ENCODE measurements around the gene METTL17. TPM values are rescaled to one million over a fixed set of nuclear protein-coding genes. Genes with fewer than 3 reads are reported as not detected.
"Not testable (repeated sequence)": the region's sequence is repeated elsewhere in the genome, so short reads cannot be mapped to it uniquely, and the experiment has no call there.

METTL17 gene
- total and polyA plus RNA-seq, 4 experiments from 2014 or later: 36.9 to 125 (median 80.6) TPM

DNA sequence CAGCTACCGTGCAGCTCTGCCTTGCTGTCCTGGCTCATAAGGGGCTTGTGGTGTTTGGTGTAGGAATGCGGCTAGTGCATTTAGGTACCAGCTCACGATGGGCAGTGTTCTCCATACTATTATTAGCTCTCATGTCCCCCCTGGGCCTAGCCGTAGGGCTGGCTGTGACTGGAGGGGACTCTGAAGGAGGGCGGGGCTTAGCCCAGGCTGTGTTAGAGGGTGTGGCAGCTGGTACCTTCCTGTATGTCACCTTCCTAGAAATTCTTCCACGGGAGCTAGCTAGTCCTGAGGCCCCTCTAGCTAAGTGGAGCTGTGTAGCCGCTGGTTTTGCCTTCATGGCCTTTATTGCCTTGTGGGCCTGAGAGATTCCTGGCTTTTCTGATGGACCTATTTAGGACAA, 11.4 kb downstream of the METTL17 start:
- ChIA-PET POLR2A (ENCODE audit: partially characterized antibody) (no interaction called here), CTCF (ENCODE audit: partially characterized antibody) (interaction anchor here (1.5 to 6.7 kb wide), 2 partner anchors 9 to 13 kb away, joined by 8 to 57 read pairs; no protein-coding TSS in a partner anchor)
- intact Hi-C loops (cut with micrococcal nuclease): no loop called here
- no peaks in the 10 kb centered on the region for H3K27me3 ChIP-seq (ENCODE audit: insufficient read depth, low read length)
- H3K36me3 ChIP-seq (ENCODE audit: insufficient read depth, low read length): peaks cover 5% of the 10 kb centered on the region
- H3K4me3 ChIP-seq (ENCODE audit: low read length in 2 of 2): no peak overlapping the region
- peaks cover 6 to 20% of the 10 kb centered on the region in 2 donors for H3K36me3 Mint-ChIP-seq
- DNase-seq: no peak
- no peaks in the 10 kb centered on the region for H3K4me1 ChIP-seq (ENCODE audit: insufficient read depth, low read length)
- H3K9me3 ChIP-seq (ENCODE audit: control insufficient read depth in 1 of 2, low read length in 2 of 2): no peaks in the 10 kb centered on the region
- H3K27ac ChIP-seq (ENCODE audit: low read depth, low read length): no peak overlapping the region
- no peak overlapping the region for H3K27ac Mint-ChIP-seq
- H3K9me3 Mint-ChIP-seq: no peaks in the 10 kb centered on the region
- H3K4me1 Mint-ChIP-seq: peaks cover 7 to 13% (median 10%) of the 10 kb centered on the region in 4 donors
- H3K27me3 Mint-ChIP-seq: no peaks in the 10 kb centered on the region
- H3K4me3 Mint-ChIP-seq: no peak overlapping the region

DNA sequence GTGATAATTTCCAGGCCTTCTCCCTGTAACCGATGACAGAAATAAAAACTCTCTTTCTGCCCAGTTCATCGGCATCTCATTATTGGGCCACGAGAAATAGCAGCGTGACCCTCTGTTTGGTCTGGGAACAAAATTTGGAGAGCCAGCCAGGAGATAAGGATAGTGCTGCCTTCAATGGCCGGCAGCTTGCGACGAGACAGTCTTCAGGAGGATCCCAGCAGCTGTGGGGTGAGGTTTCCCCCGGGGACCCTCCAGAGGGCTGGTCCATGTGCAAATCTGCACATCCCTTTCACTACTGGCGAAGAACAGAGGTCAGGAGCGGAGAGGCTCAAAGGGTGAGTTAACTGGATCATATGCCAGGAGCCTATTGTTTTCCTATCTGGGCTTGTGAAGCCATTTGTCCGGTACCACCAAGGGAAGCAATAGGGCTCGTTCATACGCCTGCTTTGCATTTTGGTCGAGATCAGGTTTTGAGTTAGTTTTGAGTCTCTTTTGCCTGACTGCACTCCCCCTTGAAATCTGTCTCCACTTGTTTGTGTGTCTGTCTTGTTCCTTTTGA, 14.1 kb downstream of the METTL17 start:
- H3K36me3 ChIP-seq (ENCODE audit: insufficient read depth, low read length): no peaks in the 10 kb centered on the region
- no peak overlapping the region for H3K4me3 Mint-ChIP-seq
- H3K4me3 ChIP-seq (ENCODE audit: low read length in 2 of 2): no peak overlapping the region
- H3K4me1 ChIP-seq (ENCODE audit: insufficient read depth, low read length): no peaks in the 10 kb centered on the region
- ChIA-PET CTCF (ENCODE audit: partially characterized antibody) (interaction anchor here (1.0 to 6.7 kb wide), 5 partner anchors 8 to 101 kb away, joined by 3 to 57 read pairs (median 4); no protein-coding TSS in a partner anchor), POLR2A (ENCODE audit: partially characterized antibody) (no interaction called here)
- H3K27me3 ChIP-seq (ENCODE audit: insufficient read depth, low read length): no peaks in the 10 kb centered on the region
- H3K4me1 Mint-ChIP-seq: no peaks in the 10 kb centered on the region
- H3K9me3 ChIP-seq (ENCODE audit: control insufficient read depth in 1 of 2, low read length in 2 of 2): no peaks in the 10 kb centered on the region
- no peak overlapping the region for H3K27ac ChIP-seq (ENCODE audit: low read depth, low read length)
- no peaks in the 10 kb centered on the region for H3K27me3 Mint-ChIP-seq
- H3K36me3 Mint-ChIP-seq: no peaks in the 10 kb centered on the region
- no peaks in the 10 kb centered on the region for H3K9me3 Mint-ChIP-seq
- intact Hi-C loops (cut with micrococcal nuclease): no loop called here
- DNase-seq: no peak
- no peak overlapping the region for H3K27ac Mint-ChIP-seq

DNA sequence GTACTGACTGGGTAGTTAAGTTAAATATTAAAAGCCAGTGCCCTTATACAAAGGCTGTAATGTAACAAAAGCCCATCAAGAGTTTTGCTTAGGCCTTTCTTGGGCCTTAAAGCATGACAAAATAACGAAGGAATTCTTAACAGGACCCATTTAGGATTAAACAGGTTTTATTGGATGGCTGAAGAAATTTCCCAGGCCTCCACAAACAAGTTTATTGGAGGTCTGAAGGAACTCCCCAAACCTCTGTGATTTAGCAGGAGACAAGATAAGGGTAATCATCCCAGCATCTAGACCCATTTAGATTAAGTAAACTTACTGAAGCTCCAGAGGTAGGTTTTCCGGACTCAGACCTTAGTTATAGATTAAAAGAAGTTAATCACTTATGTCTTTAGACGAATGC, 19.9 kb downstream of the METTL17 start:
- H3K4me3 Mint-ChIP-seq: not testable (repeated sequence)
- CTCF ChIA-PET (ENCODE audit: partially characterized antibody): interaction anchor here (14.6 to 15.6 kb wide), 2 partner anchors 32 to 96 kb away, joined by 349 to 399 read pairs; partner anchors contain the start of genes RNASE7 and TMEM253

DNA sequence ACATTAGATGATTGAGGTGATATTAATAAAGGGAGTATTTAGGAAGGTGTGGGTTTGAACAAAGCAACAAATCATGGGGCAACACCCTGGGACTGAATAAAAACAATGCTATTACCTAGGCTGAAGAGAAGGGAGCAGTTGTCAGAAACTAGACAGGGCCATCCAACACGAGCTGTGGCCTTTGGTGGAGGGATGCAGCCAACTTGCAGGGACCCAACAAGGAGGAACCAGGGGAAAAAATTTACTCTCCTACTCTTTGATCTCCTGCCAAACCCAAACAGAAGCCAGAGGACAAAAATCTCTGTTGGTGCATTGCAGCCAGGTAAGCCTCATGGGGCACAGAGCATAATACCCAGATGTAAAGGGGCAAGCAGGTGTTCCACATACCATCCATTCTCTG, 21.4 kb downstream of the METTL17 start:
- H3K27ac ChIP-seq (ENCODE audit: low read depth, low read length): no peak overlapping the region
- intact Hi-C loops (cut with micrococcal nuclease): no loop called here
- peaks cover 5% of the 10 kb centered on the region for H3K27me3 ChIP-seq (ENCODE audit: insufficient read depth, low read length)
- H3K36me3 ChIP-seq (ENCODE audit: insufficient read depth, low read length): no peaks in the 10 kb centered on the region
- no peaks in the 10 kb centered on the region for H3K4me1 Mint-ChIP-seq
- H3K27ac Mint-ChIP-seq: no peak overlapping the region
- no peaks in the 10 kb centered on the region for H3K4me1 ChIP-seq (ENCODE audit: insufficient read depth, low read length)
- H3K9me3 ChIP-seq (ENCODE audit: control insufficient read depth in 1 of 2, low read length in 2 of 2): no peaks in the 10 kb centered on the region
- POLR2A ChIA-PET (ENCODE audit: partially characterized antibody): no interaction called here
- CTCF ChIA-PET (ENCODE audit: partially characterized antibody): interaction anchor here (2.7 to 15.6 kb wide), 6 partner anchors 13 to 95 kb away, joined by 17 to 399 read pairs (median 182); partner anchors contain the start of genes RNASE13, RNASE7, SLC39A2 and TMEM253
- H3K4me3 ChIP-seq (ENCODE audit: low read length in 2 of 2): no peak overlapping the region
- no peak for DNase-seq
- H3K9me3 Mint-ChIP-seq: no peaks in the 10 kb centered on the region
- H3K36me3 Mint-ChIP-seq: no peaks in the 10 kb centered on the region
- H3K27me3 Mint-ChIP-seq: peaks cover 7 to 9% of the 10 kb centered on the region in 2 donors
- no peak overlapping the region for H3K4me3 Mint-ChIP-seq

More for the DNA sequence above, 19.9 kb downstream of the METTL17 start:
- H3K27ac Mint-ChIP-seq; H3K36me3 Mint-ChIP-seq; H3K27me3 Mint-ChIP-seq; H3K27ac ChIP-seq (ENCODE audit: low read depth, low read length); DNase-seq; intact Hi-C loops (cut with micrococcal nuclease); H3K4me3 ChIP-seq (ENCODE audit: low read length in 2 of 2); POLR2A ChIA-PET (ENCODE audit: partially characterized antibody); H3K9me3 Mint-ChIP-seq; H3K36me3 ChIP-seq (ENCODE audit: insufficient read depth, low read length); H3K9me3 ChIP-seq (ENCODE audit: control insufficient read depth in 1 of 2, low read length in 2 of 2); H3K4me1 Mint-ChIP-seq; H3K4me1 ChIP-seq (ENCODE audit: insufficient read depth, low read length); H3K27me3 ChIP-seq (ENCODE audit: insufficient read depth, low read length): not testable (repeated sequence)

DNA sequence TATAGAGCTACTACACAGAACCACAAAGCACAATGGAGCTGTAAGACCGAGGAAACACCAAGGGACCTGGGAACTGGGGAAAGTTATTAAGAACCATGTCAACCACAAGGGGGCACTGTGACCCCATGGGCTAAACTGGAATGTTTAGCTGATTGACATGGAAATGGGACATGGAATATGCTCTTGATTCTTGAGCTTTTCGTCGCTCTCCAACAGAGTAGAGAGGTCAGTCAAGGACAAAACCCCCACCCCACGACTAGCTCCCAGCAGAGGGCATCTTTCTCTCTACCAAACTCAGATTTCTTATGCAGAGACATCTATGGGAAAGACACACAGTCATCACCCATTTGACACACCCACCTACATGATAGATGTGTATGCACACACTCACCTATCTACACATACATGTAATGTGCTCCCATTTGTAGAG, 25.0 kb downstream of the METTL17 start:
- Mint-ChIP-seq H3K4me3 (no peak overlapping the region), H3K4me1 (no peaks in the 10 kb centered on the region), H3K27ac (peak overlapping the region in 2 of 7 donors; percentile 63 to 72), H3K27me3 (peaks cover 7 to 9% of the 10 kb centered on the region in 2 donors), H3K9me3 (no peaks in the 10 kb centered on the region), H3K36me3 (peaks cover 21 to 29% of the 10 kb centered on the region in 2 donors)
- peak; percentile 69 to 81 (median 76) for DNase-seq
- Histone ChIP-seq H3K4me1 (ENCODE audit: insufficient read depth, low read length) (no peaks in the 10 kb centered on the region), H3K9me3 (ENCODE audit: control insufficient read depth in 1 of 2, low read length in 2 of 2) (no peaks in the 10 kb centered on the region), H3K27me3 (ENCODE audit: insufficient read depth, low read length) (peaks cover 5% of the 10 kb centered on the region), H3K4me3 (ENCODE audit: low read length in 2 of 2) (no peak overlapping the region), H3K36me3 (ENCODE audit: insufficient read depth, low read length) (no peaks in the 10 kb centered on the region), H3K27ac (ENCODE audit: low read depth, low read length) (no peak overlapping the region)
- ChIA-PET CTCF (ENCODE audit: partially characterized antibody) (interaction anchor here (0.6 to 15.6 kb wide), 36 partner anchors 9 to 553 kb away, joined by 3 to 399 read pairs (median 10); partner anchors contain the start of genes ARHGEF40, METTL17, NDRG2 and RNASE13), POLR2A (ENCODE audit: partially characterized antibody) (interaction anchor here (0.6 to 5.4 kb wide), 12 partner anchors 9 to 89 kb away, joined by 3 to 52 read pairs (median 7); partner anchors contain the start of gene NDRG2)
- intact Hi-C loops (cut with micrococcal nuclease): loop anchor here (1.0 kb wide), 5 partner anchors 26 to 122 kb away; no protein-coding TSS in a partner anchor

DNA sequence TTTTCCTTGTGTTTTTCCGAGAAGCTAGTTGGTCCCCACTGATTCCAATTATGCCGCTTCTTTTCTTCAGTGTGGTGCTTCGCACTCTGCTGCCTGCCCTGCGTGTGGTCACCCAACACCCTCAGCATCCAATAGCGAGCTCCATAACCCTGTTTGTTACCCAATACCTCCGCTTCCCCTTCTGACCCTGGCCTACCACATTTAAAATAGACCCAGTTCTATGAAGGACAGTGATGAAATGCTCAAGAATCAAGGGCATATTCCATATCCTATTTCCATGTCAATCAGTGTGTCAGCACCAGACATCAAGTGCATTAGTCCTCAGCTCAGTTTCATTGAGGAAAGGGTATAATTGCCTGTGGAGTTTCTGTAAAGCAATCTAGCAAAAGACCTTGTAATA, 25.5 kb downstream of the METTL17 start:
- Histone ChIP-seq H3K4me3 (ENCODE audit: low read length in 2 of 2) (no peak overlapping the region), H3K27me3 (ENCODE audit: insufficient read depth, low read length) (peaks cover 5% of the 10 kb centered on the region), H3K27ac (ENCODE audit: low read depth, low read length) (no peak overlapping the region), H3K36me3 (ENCODE audit: insufficient read depth, low read length) (no peaks in the 10 kb centered on the region), H3K4me1 (ENCODE audit: insufficient read depth, low read length) (no peaks in the 10 kb centered on the region), H3K9me3 (ENCODE audit: control insufficient read depth in 1 of 2, low read length in 2 of 2) (no peaks in the 10 kb centered on the region)
- ChIA-PET POLR2A (ENCODE audit: partially characterized antibody) (interaction anchor here (0.6 to 5.4 kb wide), 12 partner anchors 9 to 89 kb away, joined by 3 to 52 read pairs (median 7); partner anchors contain the start of gene NDRG2), CTCF (ENCODE audit: partially characterized antibody) (interaction anchor here (0.6 to 15.6 kb wide), 33 partner anchors 9 to 553 kb away, joined by 3 to 399 read pairs (median 10); partner anchors contain the start of genes ARHGEF40, METTL17, NDRG2 and RNASE13)
- no peak for DNase-seq
- H3K4me1 Mint-ChIP-seq: no peaks in the 10 kb centered on the region
- intact Hi-C loops (cut with micrococcal nuclease): no loop called here
- H3K4me3 Mint-ChIP-seq: no peak overlapping the region
- peaks cover 7 to 9% of the 10 kb centered on the region in 2 donors for H3K27me3 Mint-ChIP-seq
- no peaks in the 10 kb centered on the region for H3K9me3 Mint-ChIP-seq
- H3K36me3 Mint-ChIP-seq: peaks cover 22 to 29% of the 10 kb centered on the region in 2 donors
- no peak overlapping the region for H3K27ac Mint-ChIP-seq

DNA sequence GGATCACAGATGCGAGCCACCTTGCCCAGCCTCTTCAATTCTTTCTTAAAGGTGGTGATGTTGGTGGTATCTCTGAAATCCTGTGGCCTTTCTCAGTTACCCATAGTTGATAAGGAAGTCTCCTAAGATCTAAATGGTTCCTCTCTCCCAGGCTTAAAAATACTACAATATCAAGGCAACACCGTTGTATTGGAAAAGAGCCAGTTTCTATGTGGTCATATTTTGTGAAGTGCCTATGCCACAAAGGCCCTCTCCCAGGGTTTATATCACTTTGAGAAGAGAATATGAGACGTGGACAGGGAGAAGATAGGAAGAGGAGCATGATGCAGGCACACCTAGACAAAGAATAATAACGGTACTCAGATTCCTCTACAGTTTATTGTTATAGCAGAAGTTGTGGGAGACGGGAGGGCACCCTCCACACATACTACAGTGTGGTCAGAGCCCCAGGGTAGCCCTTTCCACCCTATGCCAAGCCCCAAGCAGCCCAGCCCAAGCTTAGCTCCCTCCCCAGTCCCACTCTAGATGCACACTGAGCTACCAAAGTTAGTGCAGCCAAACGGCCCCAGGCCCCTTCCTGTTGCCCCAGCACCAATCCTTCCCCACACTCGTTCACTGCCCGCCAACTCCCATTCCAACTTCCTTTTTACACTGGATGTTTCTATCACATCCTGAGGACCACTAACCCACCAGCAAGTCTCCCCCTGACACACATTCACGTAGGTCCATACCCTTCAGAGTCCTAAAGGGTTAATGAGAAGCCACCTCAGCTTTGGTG, 26.8 kb downstream of the METTL17 start:
- H3K4me3 Mint-ChIP-seq: no peak overlapping the region
- no peaks in the 10 kb centered on the region for H3K4me1 Mint-ChIP-seq
- POLR2A ChIA-PET (ENCODE audit: partially characterized antibody): interaction anchor here (2.2 to 5.4 kb wide), 4 partner anchors 23 to 87 kb away, joined by 11 to 52 read pairs (median 18); no protein-coding TSS in a partner anchor
- no peaks in the 10 kb centered on the region for H3K9me3 Mint-ChIP-seq
- Histone ChIP-seq H3K4me1 (ENCODE audit: insufficient read depth, low read length) (no peaks in the 10 kb centered on the region), H3K36me3 (ENCODE audit: insufficient read depth, low read length) (no peaks in the 10 kb centered on the region), H3K27me3 (ENCODE audit: insufficient read depth, low read length) (peaks cover 3% of the 10 kb centered on the region), H3K27ac (ENCODE audit: low read depth, low read length) (no peak overlapping the region), H3K9me3 (ENCODE audit: control insufficient read depth in 1 of 2, low read length in 2 of 2) (no peaks in the 10 kb centered on the region), H3K4me3 (ENCODE audit: low read length in 2 of 2) (no peak overlapping the region)
- peak overlapping the region in 2 of 7 donors; percentile 4 to 18 for H3K27ac Mint-ChIP-seq
- CTCF ChIA-PET (ENCODE audit: partially characterized antibody): interaction anchor here (0.9 to 15.6 kb wide), 13 partner anchors 13 to 89 kb away, joined by 3 to 399 read pairs (median 44); partner anchors contain the start of genes RNASE13, RNASE7, SLC39A2 and TMEM253
- intact Hi-C loops (cut with micrococcal nuclease): no loop called here
- H3K36me3 Mint-ChIP-seq: peaks cover 34 to 38% of the 10 kb centered on the region in 2 donors
- no peak for DNase-seq
- peaks cover 5 to 9% of the 10 kb centered on the region in 2 donors for H3K27me3 Mint-ChIP-seq
